Cerebellar nuclear complex (tissue), 1 donor: Measurements from ENCODE around the gene MIEF2.
A peak's percentile ranks its signal among the peaks of the same experiment; 100 is the strongest.
"Not testable (repeated sequence)": the region's sequence is repeated elsewhere in the genome, so short reads cannot be mapped to it uniquely, and the experiment has no call there.

Source experiments
- DNase-seq, 2 experiments: peaks; one replicate each; lab custom pipeline; 2025; lab: John Stamatoyannopoulos, UW

Gene MIEF2, protein sequence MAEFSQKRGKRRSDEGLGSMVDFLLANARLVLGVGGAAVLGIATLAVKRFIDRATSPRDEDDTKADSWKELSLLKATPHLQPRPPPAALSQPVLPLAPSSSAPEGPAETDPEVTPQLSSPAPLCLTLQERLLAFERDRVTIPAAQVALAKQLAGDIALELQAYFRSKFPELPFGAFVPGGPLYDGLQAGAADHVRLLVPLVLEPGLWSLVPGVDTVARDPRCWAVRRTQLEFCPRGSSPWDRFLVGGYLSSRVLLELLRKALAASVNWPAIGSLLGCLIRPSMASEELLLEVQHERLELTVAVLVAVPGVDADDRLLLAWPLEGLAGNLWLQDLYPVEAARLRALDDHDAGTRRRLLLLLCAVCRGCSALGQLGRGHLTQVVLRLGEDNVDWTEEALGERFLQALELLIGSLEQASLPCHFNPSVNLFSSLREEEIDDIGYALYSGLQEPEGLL

GRCh38 chr17:18260332-18261145 is at the start of gene MIEF2:
Gene MIEF2 (plus strand): TSS chr17:18260662. CDS start chr17:18262721, 2,059 bp downstream.
- DNase-seq: peak; percentile 82 to 93

DNA sequence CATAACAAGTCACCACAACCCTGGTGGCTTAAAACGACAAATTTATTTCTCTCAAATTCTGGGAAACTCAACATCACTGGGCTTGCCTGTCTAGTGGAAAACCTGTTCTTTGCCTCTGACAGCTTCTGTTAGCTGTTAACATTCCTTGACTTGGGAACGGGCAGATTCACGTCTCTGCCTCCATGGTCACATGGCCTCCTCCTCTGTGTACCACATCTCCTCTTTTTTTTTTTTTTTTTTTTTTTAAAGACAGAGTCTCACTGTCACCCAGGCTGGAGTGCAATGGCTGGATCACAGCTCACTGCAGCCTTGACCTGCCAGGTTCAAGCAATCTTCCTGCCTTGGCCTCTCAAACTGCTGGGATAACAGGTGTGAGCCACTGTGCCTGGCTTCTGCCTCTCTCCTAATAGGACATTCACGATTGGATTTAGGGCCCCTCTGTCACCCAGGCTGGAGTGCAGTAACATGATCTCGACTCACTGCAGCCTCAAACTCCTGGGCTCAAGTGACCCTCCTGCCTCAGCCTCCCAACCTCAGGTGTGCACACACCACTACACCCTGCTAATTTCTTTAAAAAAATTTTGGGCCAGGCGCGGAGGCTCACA is 46.7 kb upstream of the MIEF2 start:
- DNase-seq: no peak

DNA sequence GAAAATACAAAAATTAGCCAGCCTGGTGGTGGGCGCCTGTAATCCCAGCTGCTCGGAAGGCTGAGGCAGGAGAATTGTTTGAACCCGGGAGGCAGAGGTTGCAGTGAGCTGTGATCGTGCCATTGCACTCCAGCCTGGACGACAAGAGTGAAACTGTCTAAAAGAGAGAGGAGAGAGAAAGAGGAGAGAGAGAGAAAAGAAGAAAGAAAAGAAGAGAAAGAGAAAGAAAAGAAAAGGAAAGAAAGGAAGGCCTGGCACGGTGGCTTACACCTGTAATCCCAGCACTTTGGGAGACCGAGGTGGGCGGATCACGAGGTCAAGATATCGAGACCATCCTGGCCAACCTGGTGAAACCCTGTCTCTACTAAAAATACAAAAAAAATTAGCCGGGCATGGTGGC is 43.6 kb upstream of the MIEF2 start:
- DNase-seq: not testable (repeated sequence)

GRCh38 chr17:18217412-18218015 is 42.9 kb upstream of the MIEF2 start:
- DNase-seq: no peak

DNA sequence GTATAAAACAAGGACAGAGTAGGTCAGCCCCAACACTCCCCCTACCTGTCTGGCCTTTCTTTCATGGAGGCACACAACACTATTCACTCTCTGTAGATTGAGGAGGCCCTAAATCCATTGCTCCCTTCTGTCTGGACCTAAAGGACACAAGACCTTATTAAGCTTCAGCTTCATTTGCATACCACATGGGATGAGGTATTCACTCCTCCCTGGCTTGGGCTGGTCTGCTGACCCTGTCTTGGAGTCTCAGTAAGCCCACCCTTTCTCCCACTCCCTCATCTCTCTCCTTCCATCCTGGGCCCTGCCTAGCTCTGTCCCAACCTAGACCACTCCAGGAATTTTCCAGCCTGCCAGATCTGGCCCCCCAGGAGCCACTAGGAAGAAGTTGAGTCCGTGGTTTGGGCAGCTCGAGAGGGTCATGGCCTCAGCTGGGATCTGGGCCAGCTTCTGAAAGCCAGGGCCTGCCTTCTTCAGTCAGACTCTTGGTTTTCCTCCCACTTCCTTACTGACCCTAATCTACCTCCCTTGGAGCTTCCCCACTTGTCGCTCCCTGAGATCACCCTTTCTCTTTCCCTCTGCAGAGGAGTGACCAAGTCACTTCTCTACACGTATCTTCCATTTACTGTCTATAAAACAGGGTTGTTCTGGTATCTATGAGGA is 41.6 kb upstream of the MIEF2 start:
- DNase-seq: no peak

DNA sequence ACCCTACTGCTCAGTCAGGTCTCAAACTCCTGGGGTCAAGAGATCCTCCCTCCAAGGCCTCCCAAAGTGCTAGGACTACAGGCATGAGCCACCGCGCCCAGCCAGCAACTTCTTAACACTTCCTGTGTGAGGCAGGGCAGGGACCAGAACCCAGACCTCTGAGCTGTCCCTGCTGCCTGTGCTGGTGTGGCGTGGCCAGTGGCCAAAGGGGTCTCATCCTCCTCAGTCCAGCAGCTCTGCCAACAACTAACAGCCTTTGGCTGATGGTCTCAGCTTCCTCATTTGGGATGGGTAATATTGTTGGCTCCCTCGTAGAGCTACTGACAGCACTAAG is 36.4 kb upstream of the MIEF2 start:
- DNase-seq: no peak

GRCh38 chr17:18224387-18225120 is 35.9 kb upstream of the MIEF2 start:
- DNase-seq: no peak

DNA sequence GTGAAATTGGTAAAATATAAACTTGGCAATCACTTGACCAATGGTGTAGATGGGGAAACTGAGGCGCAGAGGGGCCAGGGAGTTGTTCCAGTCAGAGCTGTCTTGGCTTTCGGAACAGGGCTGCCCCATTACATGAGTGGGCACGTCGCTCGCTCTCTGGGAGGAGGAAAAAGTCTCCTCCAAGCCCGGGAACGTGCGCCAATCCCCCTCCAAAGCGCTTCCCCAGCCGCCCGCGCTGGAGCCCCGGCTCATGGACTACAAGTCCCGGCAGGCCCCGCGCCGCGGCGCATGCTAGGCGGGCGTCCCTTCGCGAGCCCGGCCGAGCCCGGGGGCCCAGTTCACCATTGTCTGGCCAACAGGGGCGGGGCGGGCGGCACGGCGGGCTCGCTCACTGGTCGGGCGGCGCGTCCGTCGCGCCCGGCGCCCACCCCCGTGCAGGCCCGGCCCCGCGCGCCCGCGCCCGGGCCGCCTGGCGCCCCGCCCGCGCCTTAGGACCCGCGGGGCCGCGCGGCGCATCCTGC is 35.3 kb upstream of the MIEF2 start, which contains the start of gene LLGL1:
Gene LLGL1 (plus strand): TSS at position 515 of the 521 bp plus-strand sequence. CDS start 48 bp downstream, outside the sequence.
- peak; percentile 51 to 76 for DNase-seq

- DNase-seq: no peak
Observed at GRCh38 chr17:18225642-18226283, 34.7 kb upstream of the MIEF2 start.

GRCh38 chr17:18226284-18226945 is 34.0 kb upstream of the MIEF2 start:
- DNase-seq: no peak

GRCh38 chr17:18227635-18228034 is 32.8 kb upstream of the MIEF2 start:
- no peak for DNase-seq

DNA sequence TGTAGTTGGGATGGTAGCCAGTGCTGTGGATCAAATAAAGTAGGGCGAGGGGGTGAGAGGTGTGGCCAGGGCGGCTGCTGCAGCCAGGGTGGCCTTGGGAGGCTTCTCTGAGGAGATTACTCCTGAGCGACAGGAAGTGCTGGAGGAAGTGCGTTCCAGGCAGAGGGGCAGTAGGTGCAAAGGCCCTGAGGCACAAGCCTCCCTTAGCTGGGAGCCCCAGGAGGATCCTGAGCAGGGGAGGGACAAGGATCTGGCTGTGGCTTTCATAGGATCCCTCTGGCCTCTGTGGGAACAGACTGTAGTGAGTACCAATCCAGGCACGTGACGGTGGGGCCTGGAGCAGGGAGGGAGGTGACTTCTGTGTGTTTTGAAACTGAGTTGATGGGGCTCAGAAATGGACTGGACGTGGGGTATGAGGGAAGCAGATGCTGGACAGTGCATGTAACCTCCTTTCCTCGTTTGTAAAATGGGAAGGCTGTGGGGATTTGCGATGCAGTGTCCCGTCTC is 32.2 kb upstream of the MIEF2 start:
- DNase-seq: no peak

- DNase-seq: no peak
Observed at GRCh38 chr17:18229254-18229653, 31.2 kb upstream of the MIEF2 start.

DNA sequence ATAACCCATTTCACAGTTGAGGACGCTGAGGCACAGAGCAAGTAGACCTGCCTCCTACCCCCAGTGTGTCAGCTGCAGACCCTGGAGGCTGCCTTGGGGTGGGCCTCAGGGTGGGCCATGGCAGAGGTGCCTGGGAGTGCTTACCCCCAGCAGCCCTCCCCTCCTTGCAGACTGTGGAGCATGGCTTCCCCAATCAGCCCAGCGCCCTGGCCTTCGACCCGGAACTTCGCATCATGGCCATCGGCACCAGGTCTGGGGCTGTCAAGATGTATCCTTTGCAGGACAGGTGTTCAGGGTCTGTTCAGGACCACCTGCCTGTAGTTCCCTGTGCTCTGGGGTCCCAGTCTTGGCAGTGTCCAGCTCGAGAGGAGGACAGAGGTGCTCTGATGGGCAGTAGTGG is 30.7 kb upstream of the MIEF2 start:
- DNase-seq: no peak

DNA sequence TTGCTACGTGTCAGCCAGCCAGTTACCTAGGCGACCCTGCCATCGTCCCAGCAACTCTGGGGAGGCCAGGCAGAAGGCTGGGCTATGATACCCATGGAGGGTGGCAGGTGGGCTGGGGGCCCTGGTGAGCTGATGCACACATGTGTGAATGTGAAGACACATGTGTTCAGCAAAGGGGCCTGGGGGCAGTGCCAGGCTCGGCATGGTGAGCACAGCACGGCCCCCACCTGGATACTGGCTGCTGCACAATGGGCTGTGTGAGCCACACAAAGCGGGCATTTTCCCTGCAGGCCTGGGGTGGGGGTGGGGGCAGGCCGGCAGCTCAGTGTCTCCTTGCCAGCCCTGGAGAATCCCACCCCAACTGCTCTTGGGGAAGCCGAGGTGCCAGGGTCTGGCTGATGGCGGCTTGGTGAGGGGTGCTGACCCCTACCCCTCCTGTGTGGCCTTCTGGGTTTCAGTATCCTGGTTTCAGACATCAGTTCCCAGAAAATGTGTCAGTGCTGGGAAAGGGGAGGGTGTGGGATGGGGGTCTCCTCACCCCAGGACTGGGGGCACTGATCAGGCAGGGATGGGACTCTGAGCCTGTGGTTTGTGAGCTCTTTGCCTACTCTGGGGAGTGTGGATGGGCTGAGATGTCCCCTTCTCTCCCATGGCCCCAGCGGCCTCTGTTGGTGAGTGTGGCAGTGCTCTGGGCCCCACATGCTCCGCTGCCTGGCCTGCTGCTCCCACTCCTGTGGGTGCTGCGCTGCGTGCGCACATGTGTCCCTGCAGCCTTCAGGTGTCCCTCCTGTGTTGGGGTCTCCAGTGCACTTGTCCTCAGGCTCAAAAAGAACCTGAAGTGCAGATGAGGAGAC is 29.9 kb upstream of the MIEF2 start:
- no peak for DNase-seq

- DNase-seq: no peak
Observed at GRCh38 chr17:18231164-18231563, 29.3 kb upstream of the MIEF2 start.

GRCh38 chr17:18233803-18234518 is 26.5 kb upstream of the MIEF2 start:
- DNase-seq: no peak
